ENCODE measurements around the gene NHERF2. TPM values are rescaled to one million over a fixed set of nuclear protein-coding genes. Genes with fewer than 3 reads are reported as not detected.
A peak's percentile ranks its signal among the peaks of the same experiment; 100 is the strongest.

NHERF2 gene
- total and polyA plus RNA-seq, 9 of the 15 experiments (the other 6 are each of a cell fraction or from before 2014, with no cell fraction given): 0.15 to 42.0 (median 12.5) TPM

DNA sequence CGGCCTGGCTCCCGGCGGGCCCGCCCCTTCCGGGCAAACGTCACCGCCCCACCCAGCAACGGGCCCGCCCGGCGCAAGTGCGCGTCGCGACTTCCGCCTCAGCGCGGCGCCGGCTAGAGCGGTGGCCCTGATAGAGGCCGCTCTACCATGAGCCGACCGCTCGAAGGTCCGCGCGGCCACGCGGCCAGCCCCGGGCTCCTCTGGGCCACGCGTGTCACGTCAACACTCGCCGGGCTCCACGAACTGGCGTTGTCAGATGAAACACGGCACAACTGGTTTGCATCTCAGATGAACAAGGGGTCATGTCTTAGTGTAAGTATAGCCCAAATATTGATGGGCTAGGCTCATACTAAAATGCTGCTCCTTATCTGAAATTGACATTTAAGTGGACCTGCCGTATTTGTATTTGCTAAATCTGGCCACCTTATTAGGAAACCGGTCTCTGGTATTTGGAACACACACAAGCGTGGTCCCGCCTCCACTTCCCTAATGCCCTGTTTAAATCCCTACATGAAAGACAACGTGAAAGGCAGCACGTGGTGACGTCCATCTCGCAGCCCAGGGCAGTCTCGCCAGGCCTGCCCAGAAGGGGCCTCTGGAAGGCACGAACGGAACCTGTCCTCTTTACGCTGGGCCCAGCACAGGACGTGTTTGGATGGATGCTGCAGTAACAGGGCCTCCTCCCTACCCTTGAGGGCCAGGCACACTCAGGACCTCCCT, 16.8 kb upstream of the NHERF2 start, which contains the start of gene ZNF598 (continued):
- TF ChIP-seq, protein P1, sequence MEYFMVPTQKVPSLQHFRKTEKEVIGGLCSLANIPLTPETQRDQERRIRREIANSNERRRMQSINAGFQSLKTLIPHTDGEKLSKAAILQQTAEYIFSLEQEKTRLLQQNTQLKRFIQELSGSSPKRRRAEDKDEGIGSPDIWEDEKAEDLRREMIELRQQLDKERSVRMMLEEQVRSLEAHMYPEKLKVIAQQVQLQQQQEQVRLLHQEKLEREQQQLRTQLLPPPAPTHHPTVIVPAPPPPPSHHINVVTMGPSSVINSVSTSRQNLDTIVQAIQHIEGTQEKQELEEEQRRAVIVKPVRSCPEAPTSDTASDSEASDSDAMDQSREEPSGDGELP (CRISPR knock-in tag; IDR thresholded peaks at IDR 0.05; ENCODE audit: borderline replicate concordance): peak; percentile 78; the same call in 1 of the 2 replicates
- TF ChIP-seq, protein P2, sequence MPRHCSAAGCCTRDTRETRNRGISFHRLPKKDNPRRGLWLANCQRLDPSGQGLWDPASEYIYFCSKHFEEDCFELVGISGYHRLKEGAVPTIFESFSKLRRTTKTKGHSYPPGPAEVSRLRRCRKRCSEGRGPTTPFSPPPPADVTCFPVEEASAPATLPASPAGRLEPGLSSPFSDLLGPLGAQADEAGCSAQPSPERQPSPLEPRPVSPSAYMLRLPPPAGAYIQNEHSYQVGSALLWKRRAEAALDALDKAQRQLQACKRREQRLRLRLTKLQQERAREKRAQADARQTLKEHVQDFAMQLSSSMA (CRISPR knock-in tag; IDR thresholded peaks at IDR 0.05): 0 out of 2 replicates have a peak, but pooled peaks have one; percentile 60
- TF ChIP-seq TFAM (CRISPR knock-in tag; conservative IDR thresholded peaks at IDR 0.05) (no peak), DMBX1 (CRISPR knock-in tag; IDR thresholded peaks at IDR 0.05; ENCODE audit: borderline replicate concordance) (peak; percentile 21; the same call in 1 of the 2 replicates), NR3C1 (CRISPR knock-in tag; IDR thresholded peaks at IDR 0.05) (peak; percentile 69; the same call in 1 of the 2 replicates), HEY1 (CRISPR knock-in tag; IDR thresholded peaks at IDR 0.05; ENCODE audit: borderline replicate concordance) (no peak), PURB (CRISPR knock-in tag; IDR thresholded peaks at IDR 0.05; ENCODE audit: low read depth) (no peak), ZNF764 (CRISPR knock-in tag; IDR thresholded peaks at IDR 0.05; ENCODE audit: low read depth) (no peak), ZNF766 (CRISPR knock-in tag; conservative IDR thresholded peaks at IDR 0.05) (no peak), C11orf30 (IDR thresholded peaks at IDR 0.05; ENCODE audit: low read depth) (no peak), PHF8 (IDR thresholded peaks at IDR 0.05; ENCODE audit: borderline replicate concordance, low read length) (peak; percentile 98), HNRNPLL (IDR thresholded peaks at IDR 0.05; ENCODE audit: low read depth, low read length, poor library complexity, severe bottlenecking) (peak; percentile 6), LARP7 (IDR thresholded peaks at IDR 0.05) (no peak), CCNT2 (IDR thresholded peaks at IDR 0.05; ENCODE audit: borderline replicate concordance, extremely low read depth, insufficient read length, low read depth, low read length) (peak; percentile 64), POLR3A (IDR thresholded peaks at IDR 0.05; ENCODE audit: borderline replicate concordance, extremely low read depth, insufficient read depth, insufficient read length) (no peak), NCOR1 (IDR thresholded peaks at IDR 0.05) (peak; percentile 44; the same call in 1 of the 2 replicates)
- TF ChIP-seq, protein P3, sequence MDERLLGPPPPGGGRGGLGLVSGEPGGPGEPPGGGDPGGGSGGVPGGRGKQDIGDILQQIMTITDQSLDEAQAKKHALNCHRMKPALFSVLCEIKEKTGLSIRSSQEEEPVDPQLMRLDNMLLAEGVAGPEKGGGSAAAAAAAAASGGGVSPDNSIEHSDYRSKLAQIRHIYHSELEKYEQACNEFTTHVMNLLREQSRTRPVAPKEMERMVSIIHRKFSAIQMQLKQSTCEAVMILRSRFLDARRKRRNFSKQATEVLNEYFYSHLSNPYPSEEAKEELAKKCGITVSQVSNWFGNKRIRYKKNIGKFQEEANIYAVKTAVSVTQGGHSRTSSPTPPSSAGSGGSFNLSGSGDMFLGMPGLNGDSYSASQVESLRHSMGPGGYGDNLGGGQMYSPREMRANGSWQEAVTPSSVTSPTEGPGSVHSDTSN (CRISPR knock-in tag; IDR thresholded peaks at IDR 0.05; ENCODE audit: low read depth): no peak
- TF ChIP-seq, protein P3 (tag; conservative IDR thresholded peaks at IDR 0.05; ENCODE audit: low read depth): no peak
- TF ChIP-seq, protein P4, sequence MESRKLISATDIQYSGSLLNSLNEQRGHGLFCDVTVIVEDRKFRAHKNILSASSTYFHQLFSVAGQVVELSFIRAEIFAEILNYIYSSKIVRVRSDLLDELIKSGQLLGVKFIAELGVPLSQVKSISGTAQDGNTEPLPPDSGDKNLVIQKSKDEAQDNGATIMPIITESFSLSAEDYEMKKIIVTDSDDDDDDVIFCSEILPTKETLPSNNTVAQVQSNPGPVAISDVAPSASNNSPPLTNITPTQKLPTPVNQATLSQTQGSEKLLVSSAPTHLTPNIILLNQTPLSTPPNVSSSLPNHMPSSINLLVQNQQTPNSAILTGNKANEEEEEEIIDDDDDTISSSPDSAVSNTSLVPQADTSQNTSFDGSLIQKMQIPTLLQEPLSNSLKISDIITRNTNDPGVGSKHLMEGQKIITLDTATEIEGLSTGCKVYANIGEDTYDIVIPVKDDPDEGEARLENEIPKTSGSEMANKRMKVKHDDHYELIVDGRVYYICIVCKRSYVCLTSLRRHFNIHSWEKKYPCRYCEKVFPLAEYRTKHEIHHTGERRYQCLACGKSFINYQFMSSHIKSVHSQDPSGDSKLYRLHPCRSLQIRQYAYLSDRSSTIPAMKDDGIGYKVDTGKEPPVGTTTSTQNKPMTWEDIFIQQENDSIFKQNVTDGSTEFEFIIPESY (CRISPR knock-in tag; IDR thresholded peaks at IDR 0.05): no peak
- TF ChIP-seq, protein P5, sequence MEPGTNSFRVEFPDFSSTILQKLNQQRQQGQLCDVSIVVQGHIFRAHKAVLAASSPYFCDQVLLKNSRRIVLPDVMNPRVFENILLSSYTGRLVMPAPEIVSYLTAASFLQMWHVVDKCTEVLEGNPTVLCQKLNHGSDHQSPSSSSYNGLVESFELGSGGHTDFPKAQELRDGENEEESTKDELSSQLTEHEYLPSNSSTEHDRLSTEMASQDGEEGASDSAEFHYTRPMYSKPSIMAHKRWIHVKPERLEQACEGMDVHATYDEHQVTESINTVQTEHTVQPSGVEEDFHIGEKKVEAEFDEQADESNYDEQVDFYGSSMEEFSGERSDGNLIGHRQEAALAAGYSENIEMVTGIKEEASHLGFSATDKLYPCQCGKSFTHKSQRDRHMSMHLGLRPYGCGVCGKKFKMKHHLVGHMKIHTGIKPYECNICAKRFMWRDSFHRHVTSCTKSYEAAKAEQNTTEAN (CRISPR knock-in tag; IDR thresholded peaks at IDR 0.05): no peak

Data from K562 (cell line).